ENCODE results near the gene PSME3IP1.
"Not testable (repeated sequence)": the region's sequence is repeated elsewhere in the genome, so short reads cannot be mapped to it uniquely, and the experiment has no call there.

PSME3IP1 gene

DNA sequence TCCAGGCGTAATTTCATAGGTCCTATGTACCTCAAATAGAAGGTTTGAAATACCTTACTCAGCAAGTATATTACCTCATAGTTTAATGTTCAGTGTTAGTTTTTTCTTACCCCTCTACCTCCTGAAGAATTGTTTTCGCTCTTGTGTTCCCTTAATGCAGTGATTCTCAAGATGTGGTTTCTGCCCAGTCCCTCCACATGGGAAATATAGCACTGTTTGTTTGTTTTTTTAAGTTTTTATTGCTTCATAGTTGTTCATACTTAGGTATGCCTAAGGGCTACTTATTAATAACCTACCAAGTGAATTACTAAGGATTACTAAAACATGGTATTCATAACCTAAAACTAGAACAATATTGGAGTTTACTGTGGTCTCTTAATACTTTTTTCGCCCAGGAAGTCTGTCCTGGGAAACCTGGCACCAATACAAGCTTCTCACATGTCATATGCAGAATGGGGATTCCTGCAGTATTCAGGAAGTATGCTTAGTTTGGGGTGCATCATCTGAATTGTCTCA is 5.3 kb upstream of the PSME3IP1 start:
- Histone ChIP-seq H3K27me3 (ENCODE audit: insufficient read depth, low read length) (no peaks in the 10 kb centered on the region), H3K9me3 (ENCODE audit: low read length) (no peaks in the 10 kb centered on the region), H3K36me3 (ENCODE audit: insufficient read depth, low read length) (peaks cover 13% of the 10 kb centered on the region), H3K4me1 (ENCODE audit: insufficient read depth, low read length) (peaks cover 17% of the 10 kb centered on the region), H3K4me3 (ENCODE audit: low read length) (no peak overlapping the region), H2AFZ (ENCODE audit: low read depth, low read length) (no peak overlapping the region)

DNA sequence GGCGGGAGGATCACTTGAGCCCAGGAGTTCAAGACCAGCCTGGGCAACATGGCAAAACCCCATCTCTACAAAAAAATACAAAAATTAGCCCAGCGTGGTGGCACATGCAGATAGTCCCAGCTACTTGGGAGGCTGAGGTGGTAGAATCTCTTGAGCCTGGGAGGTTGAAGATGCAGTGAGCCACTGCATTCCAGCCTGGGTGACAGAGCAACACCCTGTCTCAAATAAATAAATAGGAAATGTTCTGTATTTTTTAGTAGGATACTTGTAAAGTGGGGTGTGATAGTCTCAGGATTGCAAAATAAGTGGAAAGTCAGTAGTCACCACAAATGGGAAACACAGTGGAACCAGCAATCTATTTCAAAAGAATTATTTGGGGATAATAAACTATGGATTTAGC is 4.3 kb upstream of the PSME3IP1 start:
- Histone ChIP-seq H3K4me3 (ENCODE audit: low read length) (no peak overlapping the region), H3K9me3 (ENCODE audit: low read length) (no peaks in the 10 kb centered on the region), H3K4me1 (ENCODE audit: insufficient read depth, low read length) (peaks cover 17% of the 10 kb centered on the region), H3K27me3 (ENCODE audit: insufficient read depth, low read length) (no peaks in the 10 kb centered on the region), H2AFZ (ENCODE audit: low read depth, low read length) (no peak overlapping the region), H3K36me3 (ENCODE audit: insufficient read depth, low read length) (peaks cover 13% of the 10 kb centered on the region)

DNA sequence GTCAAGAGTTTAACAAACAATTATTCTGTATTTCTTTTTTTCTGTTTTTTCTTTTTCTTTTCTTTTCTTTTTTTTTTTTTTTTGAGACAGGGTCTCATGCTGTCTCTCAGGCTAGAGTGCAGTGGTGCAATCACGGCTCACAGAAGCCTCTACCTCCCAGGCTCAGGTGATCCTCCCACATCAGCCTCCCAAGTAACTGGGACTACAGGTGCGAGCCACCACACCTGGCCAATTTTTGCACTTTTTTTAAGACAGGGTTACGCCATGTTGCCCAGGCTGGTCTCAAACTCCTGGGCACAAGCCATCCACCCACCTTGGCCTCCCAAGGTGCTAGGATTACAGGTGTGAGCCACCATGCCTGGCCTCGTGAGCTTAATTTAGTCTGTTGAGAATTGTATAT is 3.7 kb upstream of the PSME3IP1 start:
- H3K27me3 ChIP-seq (ENCODE audit: insufficient read depth, low read length); H3K4me3 ChIP-seq (ENCODE audit: low read length); H2AFZ ChIP-seq (ENCODE audit: low read depth, low read length); H3K9me3 ChIP-seq (ENCODE audit: low read length): not testable (repeated sequence)
- H3K4me1 ChIP-seq (ENCODE audit: insufficient read depth, low read length), result peaks cover 21% of the 10 kb centered on the region
- H3K36me3 ChIP-seq (ENCODE audit: insufficient read depth, low read length), result peaks cover 11% of the 10 kb centered on the region

DNA sequence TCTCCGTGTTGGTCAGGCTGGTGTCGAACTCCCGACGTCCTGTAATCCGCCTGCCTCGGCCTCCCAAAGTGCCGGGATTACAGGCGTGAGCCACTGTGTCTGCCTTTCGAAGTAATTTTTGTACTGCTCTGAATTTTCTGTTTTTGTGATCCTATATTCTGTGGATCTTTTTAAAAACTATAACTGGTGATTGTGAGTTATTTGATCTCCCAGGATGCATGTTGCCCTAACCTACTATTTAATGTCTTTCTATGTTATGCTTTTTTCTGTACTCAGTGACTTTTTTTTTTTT is 2.8 kb upstream of the PSME3IP1 start:
- H3K36me3 ChIP-seq (ENCODE audit: insufficient read depth, low read length), result peaks cover 10% of the 10 kb centered on the region
- peaks cover 25% of the 10 kb centered on the region for H3K4me1 ChIP-seq (ENCODE audit: insufficient read depth, low read length)
- no peaks in the 10 kb centered on the region for H3K27me3 ChIP-seq (ENCODE audit: insufficient read depth, low read length)
- H2AFZ ChIP-seq (ENCODE audit: low read depth, low read length), result no peak overlapping the region
- no peak overlapping the region for H3K4me3 ChIP-seq (ENCODE audit: low read length)
- H3K9me3 ChIP-seq (ENCODE audit: low read length), result no peaks in the 10 kb centered on the region

DNA sequence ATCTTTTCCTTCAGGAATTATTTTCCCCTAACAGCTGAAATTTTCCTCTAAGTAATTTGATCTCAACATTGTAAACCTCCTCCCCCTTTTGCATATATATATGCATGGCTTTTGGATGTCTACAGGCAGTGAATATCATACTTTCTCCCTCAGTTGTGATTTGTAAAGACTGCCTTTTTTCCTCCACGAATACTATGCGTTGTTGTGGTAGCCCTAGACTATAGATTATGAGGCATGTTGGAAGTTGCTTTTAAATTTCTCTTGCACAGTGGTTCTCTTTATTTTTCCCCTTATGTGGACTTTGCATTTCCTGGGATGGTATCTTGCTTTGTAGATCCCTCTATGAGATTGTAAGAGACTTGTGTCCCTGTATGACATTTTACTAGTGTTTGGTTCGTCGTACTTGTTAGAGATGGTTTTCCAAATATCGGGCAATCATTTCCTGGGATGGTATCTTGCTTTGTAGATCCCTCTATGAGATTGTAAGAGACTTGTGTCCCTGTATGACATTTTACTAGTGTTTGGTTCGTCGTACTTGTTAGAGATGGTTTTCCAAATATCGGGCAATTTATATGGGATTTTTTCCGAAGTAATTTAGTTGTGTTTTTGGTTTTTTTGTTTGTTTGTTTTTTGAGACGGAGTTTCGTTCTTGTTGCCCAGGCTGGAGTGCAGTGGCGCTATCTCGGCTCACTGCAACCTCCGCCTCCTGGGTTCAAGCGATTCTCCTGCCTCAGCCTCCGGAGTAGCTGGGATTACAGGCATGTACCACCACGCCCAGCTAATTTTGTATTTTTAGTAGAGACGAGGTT is 2.3 kb upstream of the PSME3IP1 start:
- not testable (repeated sequence) for H3K27me3 ChIP-seq (ENCODE audit: insufficient read depth, low read length); H2AFZ ChIP-seq (ENCODE audit: low read depth, low read length); H3K9me3 ChIP-seq (ENCODE audit: low read length)
- Histone ChIP-seq H3K36me3 (ENCODE audit: insufficient read depth, low read length) (peaks cover 10% of the 10 kb centered on the region), H3K4me1 (ENCODE audit: insufficient read depth, low read length) (peaks cover 26% of the 10 kb centered on the region), H3K4me3 (ENCODE audit: low read length) (peak overlapping the region; percentile 89)

DNA sequence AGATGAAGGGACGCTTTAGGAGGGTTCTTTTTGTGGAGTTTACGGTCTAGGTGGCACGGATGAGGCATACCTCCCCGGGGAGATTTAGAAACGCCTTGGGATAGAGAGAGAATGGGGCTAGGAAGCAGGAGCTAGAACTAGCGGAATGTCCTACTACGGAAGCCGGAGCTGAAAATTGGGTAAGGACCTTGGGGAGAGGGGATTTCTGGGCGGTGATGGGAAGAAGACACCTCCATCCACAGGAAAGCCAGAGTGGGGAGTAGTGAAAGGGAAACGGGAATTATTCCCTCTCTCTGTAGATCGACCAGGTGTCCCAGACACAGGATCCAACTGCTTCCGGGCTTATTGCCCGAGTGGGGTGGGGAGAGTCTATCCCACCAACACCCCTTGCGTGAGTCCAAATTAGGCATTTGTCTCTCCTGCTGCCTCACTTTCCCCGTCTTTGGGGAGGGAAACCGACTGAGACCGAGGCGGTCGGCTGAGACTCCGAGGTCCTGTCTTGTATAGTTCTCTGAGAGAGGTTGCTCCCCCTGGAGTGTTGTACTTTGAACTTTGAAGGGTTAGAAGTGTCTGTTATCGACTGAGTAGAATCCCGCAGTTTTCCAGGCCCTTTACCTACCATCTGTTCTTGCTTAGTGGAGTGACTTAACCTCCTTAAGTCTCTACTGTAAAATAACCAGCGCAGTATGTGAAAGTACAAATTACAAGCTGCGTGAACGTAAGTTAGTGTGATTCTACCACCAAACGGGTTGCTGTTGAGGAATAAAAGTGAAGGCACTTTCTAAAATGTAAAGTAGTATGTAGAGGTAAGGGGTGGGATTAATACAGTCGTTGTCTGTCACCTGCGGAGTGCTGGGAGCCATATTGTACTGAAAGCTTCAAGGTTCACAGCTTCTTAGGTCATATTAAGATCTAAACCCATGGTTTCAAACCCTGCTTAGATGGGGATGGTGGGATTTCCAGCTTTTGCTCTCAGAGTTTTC is 1.3 kb upstream of the PSME3IP1 start:
- Histone ChIP-seq H3K4me1 (ENCODE audit: insufficient read depth, low read length) (peaks cover 26% of the 10 kb centered on the region), H3K9me3 (ENCODE audit: low read length) (no peaks in the 10 kb centered on the region), H3K4me3 (ENCODE audit: low read length) (peak overlapping the region; percentile 89), H3K27me3 (ENCODE audit: insufficient read depth, low read length) (no peaks in the 10 kb centered on the region), H2AFZ (ENCODE audit: low read depth, low read length) (peak overlapping the region; percentile 76), H3K36me3 (ENCODE audit: insufficient read depth, low read length) (peaks cover 8% of the 10 kb centered on the region)

DNA sequence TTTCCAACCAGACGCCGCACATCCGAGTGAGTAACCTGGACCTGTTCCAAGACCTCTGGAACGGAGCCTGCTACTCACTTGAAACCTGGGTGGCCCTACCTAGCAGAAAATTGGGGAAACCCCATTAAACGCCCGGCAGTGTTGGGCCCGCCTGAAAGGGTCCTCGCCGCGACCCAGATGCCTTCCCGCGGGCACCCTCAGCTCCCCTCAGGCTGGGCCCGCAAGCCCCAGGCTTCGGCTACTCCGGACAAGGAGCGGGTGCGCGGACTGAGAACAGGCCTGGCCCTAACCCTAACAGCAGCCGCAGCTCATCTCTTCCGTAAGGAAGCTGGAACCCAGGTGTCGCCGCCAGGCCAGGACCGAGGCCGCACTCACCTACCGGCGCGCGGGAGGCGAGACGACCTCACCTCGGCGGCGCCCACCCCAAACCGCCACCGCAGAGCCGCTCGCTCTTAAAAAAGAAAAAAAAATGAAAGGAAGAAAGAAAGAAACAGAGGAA is 344 bp downstream of the PSME3IP1 start:
- H3K4me3 ChIP-seq (ENCODE audit: low read length), result peak overlapping the region; percentile 99
- no peaks in the 10 kb centered on the region for H3K9me3 ChIP-seq (ENCODE audit: low read length)
- H3K27me3 ChIP-seq (ENCODE audit: insufficient read depth, low read length), result no peaks in the 10 kb centered on the region
- H2AFZ ChIP-seq (ENCODE audit: low read depth, low read length), result peak overlapping the region; percentile 80
- H3K36me3 ChIP-seq (ENCODE audit: insufficient read depth, low read length), result peaks cover 8% of the 10 kb centered on the region
- H3K4me1 ChIP-seq (ENCODE audit: insufficient read depth, low read length), result peaks cover 24% of the 10 kb centered on the region

DNA sequence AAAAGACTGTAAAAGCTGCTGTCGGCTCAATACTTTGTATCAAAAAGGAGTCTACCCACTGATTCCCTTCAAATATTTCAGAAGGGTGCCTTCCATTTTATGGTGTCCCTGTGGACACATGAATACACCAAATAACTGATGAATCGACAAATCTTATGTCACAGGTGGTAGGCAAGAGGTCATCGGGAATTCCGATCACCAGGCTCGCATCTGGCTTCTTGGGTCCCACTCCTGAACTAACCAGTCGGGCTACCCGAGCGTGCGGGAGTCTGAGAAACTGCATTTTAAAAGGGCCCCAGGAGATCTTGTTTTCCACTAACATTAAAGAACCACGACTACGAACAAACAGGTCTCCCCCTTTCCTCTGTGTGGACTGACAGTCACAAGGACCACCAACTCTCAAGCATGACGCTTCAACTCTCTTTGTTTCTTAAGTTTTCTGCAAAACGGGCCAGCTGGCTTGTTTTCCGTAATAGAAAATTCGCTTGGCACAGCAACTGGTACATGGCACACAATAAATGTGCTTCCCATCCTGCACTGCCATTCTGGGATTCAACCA is 873 bp downstream of the PSME3IP1 start:
- peak overlapping the region; percentile 80 for H2AFZ ChIP-seq (ENCODE audit: low read depth, low read length)

DNA sequence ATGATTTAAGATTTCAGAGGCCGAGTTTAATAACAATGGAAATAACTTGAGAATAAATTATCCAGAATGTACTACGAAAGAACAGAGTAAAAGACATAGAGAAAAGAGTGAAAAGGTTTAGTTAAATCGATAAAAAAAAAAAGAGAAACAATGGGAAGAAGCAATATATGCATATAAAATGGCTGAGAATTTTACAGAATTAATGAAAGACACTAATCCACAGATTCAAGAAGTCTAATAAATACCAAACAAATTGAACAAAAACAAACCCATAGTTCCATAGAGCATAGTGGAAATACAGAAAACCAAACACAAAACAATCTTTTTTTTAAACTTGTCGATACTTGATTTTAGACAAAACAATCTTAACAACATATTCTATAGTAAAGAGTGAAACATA is 1.7 kb downstream of the PSME3IP1 start:
- peak overlapping the region; percentile 99 for H3K4me3 ChIP-seq (ENCODE audit: low read length)
- H3K4me1 ChIP-seq (ENCODE audit: insufficient read depth, low read length), result peaks cover 30% of the 10 kb centered on the region
- H3K9me3 ChIP-seq (ENCODE audit: low read length), result no peaks in the 10 kb centered on the region
- no peaks in the 10 kb centered on the region for H3K36me3 ChIP-seq (ENCODE audit: insufficient read depth, low read length)
- no peak overlapping the region for H2AFZ ChIP-seq (ENCODE audit: low read depth, low read length)
- no peaks in the 10 kb centered on the region for H3K27me3 ChIP-seq (ENCODE audit: insufficient read depth, low read length)

More for the DNA sequence above, 873 bp downstream of the PSME3IP1 start:
- peak overlapping the region; percentile 99 for H3K4me3 ChIP-seq (ENCODE audit: low read length)
- peaks cover 23% of the 10 kb centered on the region for H3K4me1 ChIP-seq (ENCODE audit: insufficient read depth, low read length)
- H3K27me3 ChIP-seq (ENCODE audit: insufficient read depth, low read length), result no peaks in the 10 kb centered on the region
- no peaks in the 10 kb centered on the region for H3K9me3 ChIP-seq (ENCODE audit: low read length)
- peaks cover 6% of the 10 kb centered on the region for H3K36me3 ChIP-seq (ENCODE audit: insufficient read depth, low read length)

DNA sequence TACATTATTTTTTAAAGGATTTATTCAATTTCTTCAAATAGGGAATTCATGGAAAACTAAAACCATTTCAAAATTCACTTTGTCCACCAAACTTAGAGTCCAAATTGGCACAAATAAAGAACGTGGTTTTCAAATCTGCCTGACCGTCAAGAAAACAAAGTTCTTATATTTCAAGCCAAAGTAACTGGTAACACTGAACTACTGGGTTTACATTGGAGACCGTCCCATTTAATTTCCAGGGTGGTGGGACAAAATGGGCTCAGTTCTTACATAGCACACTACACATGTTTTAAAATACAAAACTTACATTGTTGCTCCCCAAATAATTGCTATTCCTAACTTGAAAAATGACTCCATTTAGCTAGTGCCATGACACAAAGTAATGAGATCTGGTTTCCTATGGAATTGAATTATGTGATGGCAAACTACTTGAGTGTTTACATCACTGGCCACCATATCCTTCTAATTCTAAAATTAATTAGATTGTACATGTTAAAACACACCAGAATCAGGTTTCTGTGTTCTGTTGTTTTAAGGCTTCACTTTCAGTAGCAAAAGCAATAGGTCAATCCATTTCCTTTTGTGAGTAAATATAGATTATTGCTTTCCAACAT is 6.5 kb downstream of the PSME3IP1 start:
- H3K4me3 ChIP-seq (ENCODE audit: low read length), result no peak overlapping the region
- no peaks in the 10 kb centered on the region for H3K9me3 ChIP-seq (ENCODE audit: low read length)
- no peaks in the 10 kb centered on the region for H3K27me3 ChIP-seq (ENCODE audit: insufficient read depth, low read length)
- H2AFZ ChIP-seq (ENCODE audit: low read depth, low read length), result no peak overlapping the region
- H3K36me3 ChIP-seq (ENCODE audit: insufficient read depth, low read length), result no peaks in the 10 kb centered on the region
- peaks cover 27% of the 10 kb centered on the region for H3K4me1 ChIP-seq (ENCODE audit: insufficient read depth, low read length)

DNA sequence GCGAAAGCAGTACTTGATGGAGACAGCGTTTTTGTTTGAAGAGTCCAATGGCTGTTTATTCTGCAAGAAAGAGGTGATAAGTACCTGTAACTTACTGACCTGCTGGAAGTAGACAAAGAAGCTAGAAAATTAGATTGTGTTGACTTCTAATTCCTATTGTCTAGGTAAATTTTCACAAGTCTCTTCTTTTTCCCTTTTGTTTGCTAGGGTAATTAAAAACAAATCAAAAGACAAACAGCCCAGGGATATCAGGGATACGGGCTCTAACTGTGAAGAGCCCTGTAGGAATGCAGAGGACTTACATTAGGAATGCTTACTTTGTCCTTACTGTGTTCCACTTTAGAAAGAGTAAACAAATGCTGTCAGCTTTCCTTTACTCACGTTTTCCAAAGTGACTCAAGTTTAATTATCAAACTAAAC is 7.0 kb downstream of the PSME3IP1 start:
- Histone ChIP-seq H3K36me3 (ENCODE audit: insufficient read depth, low read length) (no peaks in the 10 kb centered on the region), H3K4me3 (ENCODE audit: low read length) (no peak overlapping the region), H3K27me3 (ENCODE audit: insufficient read depth, low read length) (no peaks in the 10 kb centered on the region), H2AFZ (ENCODE audit: low read depth, low read length) (no peak overlapping the region), H3K9me3 (ENCODE audit: low read length) (no peaks in the 10 kb centered on the region), H3K4me1 (ENCODE audit: insufficient read depth, low read length) (peaks cover 23% of the 10 kb centered on the region)

DNA sequence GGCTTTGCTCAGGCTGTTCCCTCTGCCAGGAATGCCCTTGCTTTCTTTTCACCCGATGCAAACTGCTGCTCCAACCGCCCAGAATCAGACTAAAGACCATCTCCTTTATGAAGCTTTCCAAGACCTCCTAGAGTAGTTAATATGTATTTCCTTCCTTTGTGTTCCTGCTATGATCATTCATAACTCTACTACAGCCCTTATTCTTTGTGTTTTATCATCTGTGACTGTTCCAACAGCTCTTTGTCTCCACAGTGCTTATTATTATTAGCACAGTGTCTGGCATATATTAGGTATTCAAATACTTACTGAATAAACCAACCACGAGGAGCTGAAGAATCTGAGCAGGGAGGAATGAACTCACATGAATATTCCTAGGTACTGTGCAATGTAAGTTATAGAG is 7.6 kb downstream of the PSME3IP1 start:
- Histone ChIP-seq H3K27me3 (ENCODE audit: insufficient read depth, low read length) (no peaks in the 10 kb centered on the region), H3K4me3 (ENCODE audit: low read length) (no peak overlapping the region), H3K36me3 (ENCODE audit: insufficient read depth, low read length) (no peaks in the 10 kb centered on the region), H3K9me3 (ENCODE audit: low read length) (no peaks in the 10 kb centered on the region), H3K4me1 (ENCODE audit: insufficient read depth, low read length) (peaks cover 21% of the 10 kb centered on the region), H2AFZ (ENCODE audit: low read depth, low read length) (no peak overlapping the region)

Data from neuron (in vitro differentiated cells).